Vagina (tissue), 2 donors: ENCODE measurements around the gene CMSS1. TPM values are rescaled to one million over a fixed set of nuclear protein-coding genes. Genes with fewer than 3 reads are reported as not detected.

ENCODE experiments used
- DNase-seq, 2 donors: peaks; one replicate each; pipeline ENCODE4 v3.0.0-alpha.2; 2017; ENCODE audit errors: extremely low spot score in 2 of 2
- H3K27ac ChIP-seq: fragments of 200-600 bp; sonication (generic); one replicate; pipeline ENCODE4 v1.5.1; 2019
- H3K27me3 ChIP-seq: fragments of 200-600 bp; sonication (generic); one replicate; pipeline ENCODE4 v1.5.1; 2019
- H3K36me3 ChIP-seq, 2 donors: fragments of 200-600 bp; sonication (generic); one replicate each; pipeline ENCODE4 v1.5.1; 2017 to 2019
- H3K4me1 ChIP-seq: fragments of 200-600 bp; sonication (generic); one replicate; pipeline ENCODE4 v1.5.1; 2019
- H3K4me3 ChIP-seq, 2 donors: fragments of 200-600 bp; sonication (generic); 1 replicate in 1 of 2; 2 replicates in 1 of 2; pipeline ENCODE4 v1.5.1; 2016 to 2019
- H3K9me3 ChIP-seq: fragments of 200-600 bp; sonication (generic); one replicate; pipeline ENCODE4 v1.5.1; 2019
- POLR2A ChIP-seq, 2 donors: fragments of 450-650 bp; IDR thresholded peaks; one replicate each; pipeline ENCODE4 v1.6.1; 2017; ENCODE audit warnings: antibody characterized with exemption in 2 of 2, mild to moderate bottlenecking in 2 of 2, moderate library complexity in 2 of 2
- POLR2AphosphoS5 ChIP-seq, 2 donors: sonication (generic); formaldehyde crosslinking; IDR thresholded peaks; one replicate each; pipeline ENCODE4 v1.9.0; 2017; ENCODE audit warnings: antibody characterized with exemption in 2 of 2, mild to moderate bottlenecking in 2 of 2, low read depth in 1 of 2; ENCODE audit not compliant: insufficient read depth in 1 of 2
- intact Hi-C: fragments of 100-400 bp; cut with DNase I; formaldehyde crosslinking; loops from one replicate; pipeline ENCODE4 v1.15.1; 2023
- total RNA-seq: library from RNA; depleted of rRNA; stranded (reverse); fragments of >200 nt; gene quantifications from one replicate; pipeline ENCODE4 v1.2.3, GENCODE V29; 2016
- TF ChIP-seq, protein P1 (sequence below), 3 experiments: fragments of 450-650 bp in 2 of 3; fragments of 200-600 bp in 1 of 3; sonication (generic) in 1 of 3; IDR thresholded peaks; one replicate each; pipeline ENCODE4 v1.5.1; 2017 to 2019; ENCODE audit warnings: antibody characterized with exemption in 3 of 3, mild to moderate bottlenecking in 2 of 3, moderate library complexity in 2 of 3

CMSS1 gene
- total RNA-seq, 1 donor from 2014 or later, result 21.4 TPM

- no peaks in the 10 kb centered on the region for H3K9me3 ChIP-seq
- no peak overlapping the region for H3K27ac ChIP-seq
- H3K36me3 ChIP-seq, result no peaks in the 10 kb centered on the region
- intact Hi-C loops, result no loop called here
- no peak for DNase-seq
- no peaks in the 10 kb centered on the region for H3K27me3 ChIP-seq
- no peak overlapping the region for H3K4me3 ChIP-seq
- TF ChIP-seq POLR2AphosphoS5 (IDR thresholded peaks at IDR 0.05; ENCODE audit: insufficient read depth in 1 of 2, low read depth in 1 of 2), result no peak
- no peak for TF ChIP-seq POLR2A (IDR thresholded peaks at IDR 0.05)
- TF ChIP-seq, protein P1, sequence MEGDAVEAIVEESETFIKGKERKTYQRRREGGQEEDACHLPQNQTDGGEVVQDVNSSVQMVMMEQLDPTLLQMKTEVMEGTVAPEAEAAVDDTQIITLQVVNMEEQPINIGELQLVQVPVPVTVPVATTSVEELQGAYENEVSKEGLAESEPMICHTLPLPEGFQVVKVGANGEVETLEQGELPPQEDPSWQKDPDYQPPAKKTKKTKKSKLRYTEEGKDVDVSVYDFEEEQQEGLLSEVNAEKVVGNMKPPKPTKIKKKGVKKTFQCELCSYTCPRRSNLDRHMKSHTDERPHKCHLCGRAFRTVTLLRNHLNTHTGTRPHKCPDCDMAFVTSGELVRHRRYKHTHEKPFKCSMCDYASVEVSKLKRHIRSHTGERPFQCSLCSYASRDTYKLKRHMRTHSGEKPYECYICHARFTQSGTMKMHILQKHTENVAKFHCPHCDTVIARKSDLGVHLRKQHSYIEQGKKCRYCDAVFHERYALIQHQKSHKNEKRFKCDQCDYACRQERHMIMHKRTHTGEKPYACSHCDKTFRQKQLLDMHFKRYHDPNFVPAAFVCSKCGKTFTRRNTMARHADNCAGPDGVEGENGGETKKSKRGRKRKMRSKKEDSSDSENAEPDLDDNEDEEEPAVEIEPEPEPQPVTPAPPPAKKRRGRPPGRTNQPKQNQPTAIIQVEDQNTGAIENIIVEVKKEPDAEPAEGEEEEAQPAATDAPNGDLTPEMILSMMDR (IDR thresholded peaks at IDR 0.05), result no peak
- H3K4me1 ChIP-seq, result peaks cover 46% of the 10 kb centered on the region
Measured at GRCh38 chr3:100020876-100021644, 203.4 kb downstream of the CMSS1 start.

DNA sequence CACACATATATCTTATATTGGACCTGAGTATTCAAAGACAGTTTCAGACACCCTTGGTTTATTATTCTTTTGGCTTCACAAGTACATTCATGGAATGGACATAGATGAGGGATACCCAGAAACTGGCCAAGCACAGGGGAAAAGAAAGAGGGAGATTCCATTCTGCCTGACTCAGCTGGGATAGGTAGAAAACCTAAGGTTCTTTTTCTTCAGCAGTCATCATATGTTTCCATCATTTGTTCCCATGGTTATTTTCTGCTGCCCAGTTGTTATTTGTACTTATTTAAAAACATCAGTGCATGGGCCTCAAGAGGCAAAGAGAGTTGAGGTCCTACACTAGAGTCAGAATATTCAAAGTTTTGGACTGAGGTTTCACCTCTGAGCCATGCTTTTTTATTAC, 204.8 kb downstream of the CMSS1 start:
- no peak for DNase-seq
- no peak overlapping the region for H3K27ac ChIP-seq
- peaks cover 46% of the 10 kb centered on the region for H3K4me1 ChIP-seq
- no peaks in the 10 kb centered on the region for H3K27me3 ChIP-seq
- H3K9me3 ChIP-seq, result no peaks in the 10 kb centered on the region
- TF ChIP-seq POLR2AphosphoS5 (IDR thresholded peaks at IDR 0.05; ENCODE audit: insufficient read depth in 1 of 2, low read depth in 1 of 2), result no peak
- TF ChIP-seq, protein P1 (IDR thresholded peaks at IDR 0.05), result no peak
- no peak for TF ChIP-seq POLR2A (IDR thresholded peaks at IDR 0.05)
- no peaks in the 10 kb centered on the region for H3K36me3 ChIP-seq
- intact Hi-C loops, result no loop called here
- no peak overlapping the region for H3K4me3 ChIP-seq

DNA sequence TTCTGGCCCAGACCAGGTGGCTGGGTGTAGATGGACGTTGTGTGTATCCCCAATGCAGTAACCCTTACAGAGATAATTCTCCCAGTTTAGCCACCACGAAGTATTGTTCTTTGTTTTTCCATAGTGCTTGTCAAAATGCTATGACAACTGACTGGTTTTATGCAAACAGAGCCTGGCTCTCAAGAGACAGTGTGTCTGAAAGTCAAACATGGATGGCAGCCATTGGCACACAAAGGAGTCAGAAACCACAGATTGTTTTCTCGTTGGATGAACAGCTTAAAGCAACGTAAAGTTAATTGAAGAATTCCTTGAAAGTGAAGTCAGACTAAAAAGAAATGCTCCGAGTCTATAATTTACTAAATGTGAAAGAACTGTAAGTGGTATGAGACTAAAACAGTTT, 205.5 kb downstream of the CMSS1 start:
- Histone ChIP-seq H3K27ac (no peak overlapping the region), H3K4me3 (no peak overlapping the region), H3K36me3 (no peaks in the 10 kb centered on the region), H3K27me3 (no peaks in the 10 kb centered on the region), H3K9me3 (no peaks in the 10 kb centered on the region), H3K4me1 (peaks cover 46% of the 10 kb centered on the region)
- TF ChIP-seq POLR2AphosphoS5 (IDR thresholded peaks at IDR 0.05; ENCODE audit: insufficient read depth in 1 of 2, low read depth in 1 of 2), result no peak
- TF ChIP-seq, protein P1 (IDR thresholded peaks at IDR 0.05), result no peak
- TF ChIP-seq POLR2A (IDR thresholded peaks at IDR 0.05), result no peak
- DNase-seq, result no peak
- intact Hi-C loops, result no loop called here

DNA sequence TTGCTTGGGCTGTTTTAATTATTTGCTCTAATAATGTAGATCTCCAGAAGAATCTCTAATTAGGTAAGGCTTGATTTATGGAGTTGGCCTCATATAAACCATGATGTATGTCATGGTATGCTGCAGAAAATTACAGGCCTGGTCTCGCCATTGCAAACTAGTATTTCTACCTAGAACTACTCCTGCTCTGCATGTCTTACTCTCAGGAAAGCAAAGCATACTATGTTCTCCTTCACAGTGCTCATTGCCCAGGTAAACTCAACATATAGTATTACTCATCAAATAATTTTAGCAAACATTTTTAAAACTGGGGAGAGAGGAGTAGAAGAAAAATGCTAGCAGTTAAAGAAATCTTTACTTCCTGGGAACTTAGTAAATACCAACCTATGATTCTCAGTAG, 205.9 kb downstream of the CMSS1 start:
- no peaks in the 10 kb centered on the region for H3K9me3 ChIP-seq
- H3K27me3 ChIP-seq, result no peaks in the 10 kb centered on the region
- TF ChIP-seq POLR2A (IDR thresholded peaks at IDR 0.05) (no peak), POLR2AphosphoS5 (IDR thresholded peaks at IDR 0.05; ENCODE audit: insufficient read depth in 1 of 2, low read depth in 1 of 2) (peak in 1 of 2 donors; percentile 26)
- peak overlapping the region; percentile 9 for H3K27ac ChIP-seq
- peaks cover 46% of the 10 kb centered on the region for H3K4me1 ChIP-seq
- H3K36me3 ChIP-seq, result no peaks in the 10 kb centered on the region
- intact Hi-C loops, result no loop called here
- no peak overlapping the region for H3K4me3 ChIP-seq
- DNase-seq, result no peak

- Histone ChIP-seq H3K4me3 (no peak overlapping the region), H3K27me3 (no peaks in the 10 kb centered on the region), H3K36me3 (no peaks in the 10 kb centered on the region), H3K27ac (no peak overlapping the region), H3K4me1 (peaks cover 44% of the 10 kb centered on the region), H3K9me3 (no peaks in the 10 kb centered on the region)
- DNase-seq, result no peak
- intact Hi-C loops, result no loop called here
- TF ChIP-seq POLR2AphosphoS5 (IDR thresholded peaks at IDR 0.05; ENCODE audit: insufficient read depth in 1 of 2, low read depth in 1 of 2) (no peak), POLR2A (IDR thresholded peaks at IDR 0.05) (no peak)
- TF ChIP-seq, protein P1 (IDR thresholded peaks at IDR 0.05), result no peak
Measured at GRCh38 chr3:100024520-100025303, 207.1 kb downstream of the CMSS1 start.
